ENCODE results near the gene CABCOCO1.

DNA sequence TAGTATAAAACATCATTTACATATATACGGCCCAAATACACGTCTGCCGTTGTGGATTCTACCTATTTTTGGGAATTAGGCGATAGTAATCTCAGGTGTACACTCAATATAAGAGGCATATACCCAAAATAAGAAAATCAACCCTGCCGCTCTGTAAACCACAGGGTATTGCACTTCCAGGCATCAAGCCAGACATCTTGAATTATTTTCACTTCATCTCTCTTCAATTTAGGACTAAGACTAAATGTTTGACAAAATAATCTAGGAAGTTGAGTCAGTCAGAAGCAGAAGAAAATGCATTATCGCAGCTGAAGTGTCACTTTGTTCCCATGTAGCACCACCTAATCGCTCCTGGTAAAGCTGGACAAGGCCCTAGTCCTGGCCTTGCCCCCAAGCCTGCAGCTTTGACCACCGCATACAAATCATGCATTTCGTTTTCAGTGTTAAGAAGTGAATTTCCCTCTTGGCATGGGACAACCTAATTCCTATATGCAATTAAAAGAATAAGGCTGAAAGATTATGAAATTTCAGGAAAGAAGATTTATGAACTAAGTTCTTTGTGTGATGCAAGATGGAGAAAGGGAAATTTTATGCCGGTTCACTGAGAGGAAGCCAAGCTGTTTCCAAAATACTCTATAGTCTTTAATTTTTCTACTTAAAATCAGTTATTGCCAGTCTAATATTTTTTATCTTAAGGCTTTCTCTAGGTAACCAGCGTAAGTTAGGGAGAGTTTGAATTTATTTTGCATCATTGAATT, 26.0 kb downstream of the CABCOCO1 start:
- TF ChIP-seq CTCF (IDR thresholded peaks at IDR 0.05) (no peak), POLR2A (IDR thresholded peaks at IDR 0.05) (no peak), EP300 (IDR thresholded peaks at IDR 0.05) (no peak), POLR2AphosphoS5 (IDR thresholded peaks at IDR 0.05) (no peak)
